ENCODE measurements around the gene MAPKAP1.
A peak's percentile ranks its signal among the peaks of the same experiment; 100 is the strongest.

Gene MAPKAP1

GRCh38 chr9:125426926-125427325 lies 280.1 kb downstream of the MAPKAP1 start:
- DNase-seq, result no peak

DNA sequence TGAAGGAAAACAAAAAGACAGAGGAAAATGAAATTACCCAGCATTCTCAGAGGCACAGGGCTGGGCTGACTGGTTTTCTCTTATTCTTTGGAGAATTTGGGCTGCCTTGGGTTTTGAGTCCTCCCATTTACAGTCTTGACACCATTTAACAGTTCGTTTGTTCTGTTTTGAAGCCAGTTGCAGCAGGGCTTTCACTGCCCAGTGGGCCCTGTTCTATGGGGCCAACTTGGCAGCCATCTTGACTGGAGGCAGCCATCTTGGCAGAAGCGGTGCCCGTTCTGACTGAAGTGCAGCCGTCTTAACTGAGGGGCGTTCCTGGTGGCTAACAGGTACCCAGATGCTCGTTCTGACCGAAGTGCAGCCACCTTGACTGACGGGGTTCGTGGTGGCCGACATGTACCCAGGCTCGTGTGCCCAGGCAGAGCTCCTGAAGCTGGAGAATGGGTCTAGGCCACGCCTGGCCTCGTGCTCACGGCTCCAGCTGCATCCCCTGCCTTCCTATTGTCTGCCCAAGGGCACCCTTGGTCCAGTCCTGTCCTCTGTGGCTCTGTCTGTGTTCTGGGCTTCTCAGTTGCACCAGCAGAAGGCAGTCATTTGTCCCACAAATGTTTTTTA lies 281.0 kb downstream of the MAPKAP1 start:
- no peak for DNase-seq

GRCh38 chr9:125425170-125425897 lies 281.7 kb downstream of the MAPKAP1 start:
- no peak for DNase-seq

- no peak for DNase-seq
Observed at GRCh38 chr9:125423964-125424363, 283.0 kb downstream of the MAPKAP1 start.

DNA sequence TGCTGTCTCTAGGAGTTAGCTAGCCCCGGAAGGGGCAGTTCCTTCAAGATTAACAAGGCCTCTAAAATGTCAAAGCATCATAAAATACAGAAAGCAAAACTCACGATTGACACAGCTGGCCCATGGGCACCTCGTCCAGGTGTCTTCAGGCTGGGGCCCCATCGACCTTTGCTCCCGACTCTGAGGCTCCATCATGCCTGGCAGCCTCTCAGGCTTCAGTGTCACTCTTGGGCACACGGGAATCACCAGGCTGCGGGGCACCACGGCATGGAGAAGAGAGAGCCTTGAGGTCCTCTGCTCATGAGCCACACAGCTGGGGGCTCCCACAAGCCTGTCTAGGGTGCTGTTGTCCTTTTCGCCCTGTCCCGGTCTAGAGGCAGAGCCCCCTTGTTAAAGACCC lies 284.2 kb downstream of the MAPKAP1 start:
- DNase-seq, result no peak

DNA sequence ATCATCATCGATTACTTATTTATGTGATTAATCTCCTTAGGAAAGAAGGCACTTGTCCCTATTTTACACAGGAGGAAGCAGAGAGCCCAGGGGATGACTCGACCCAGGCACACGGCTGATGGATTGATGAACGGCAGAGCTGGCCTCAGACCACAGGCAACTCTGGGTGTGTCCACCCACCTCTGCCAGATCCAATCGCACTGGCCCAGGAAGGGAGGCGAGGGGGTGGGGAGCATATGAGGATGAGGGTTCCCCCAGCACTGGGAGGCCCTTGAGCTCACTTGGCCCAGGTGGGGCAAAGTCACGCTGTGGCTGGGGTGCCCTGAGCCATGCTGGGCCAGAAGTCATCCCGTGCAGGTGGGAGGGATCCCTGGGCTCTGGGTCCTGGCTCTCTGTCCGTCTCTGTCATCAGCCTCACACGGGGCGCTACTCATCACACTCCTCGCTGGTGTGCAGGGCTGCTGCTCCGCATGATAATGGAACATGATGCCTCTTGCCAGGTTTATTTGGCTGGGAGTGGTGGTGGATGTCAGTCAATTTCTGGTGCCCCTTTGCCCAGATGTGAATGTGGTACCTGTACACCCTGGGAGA lies 285.3 kb downstream of the MAPKAP1 start:
- DNase-seq, result no peak

GRCh38 chr9:125421166-125421565 lies 285.8 kb downstream of the MAPKAP1 start:
- no peak for DNase-seq

- DNase-seq, result peak; percentile 14
Observed at GRCh38 chr9:125418404-125418803, 288.6 kb downstream of the MAPKAP1 start.

DNA sequence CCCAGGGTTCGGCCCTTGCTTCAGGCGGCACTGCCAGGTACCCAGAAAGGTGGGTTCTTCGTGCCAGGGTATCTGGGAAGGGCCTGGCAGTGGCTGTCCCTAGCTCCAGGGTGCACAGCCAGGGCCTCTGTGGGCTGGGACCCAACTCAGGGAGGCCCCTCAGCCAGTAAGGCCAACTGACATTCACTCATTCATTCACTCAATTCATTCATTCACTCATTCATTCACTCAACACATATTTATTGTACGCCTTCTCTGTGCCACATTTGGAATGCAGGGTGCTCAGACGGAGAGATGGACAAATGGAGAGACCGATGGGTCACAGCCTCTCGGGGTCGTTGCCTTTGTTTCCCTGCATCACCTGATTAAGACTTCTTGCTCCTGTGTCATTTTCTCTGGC lies 290.5 kb downstream of the MAPKAP1 start:
- no peak for DNase-seq

DNA sequence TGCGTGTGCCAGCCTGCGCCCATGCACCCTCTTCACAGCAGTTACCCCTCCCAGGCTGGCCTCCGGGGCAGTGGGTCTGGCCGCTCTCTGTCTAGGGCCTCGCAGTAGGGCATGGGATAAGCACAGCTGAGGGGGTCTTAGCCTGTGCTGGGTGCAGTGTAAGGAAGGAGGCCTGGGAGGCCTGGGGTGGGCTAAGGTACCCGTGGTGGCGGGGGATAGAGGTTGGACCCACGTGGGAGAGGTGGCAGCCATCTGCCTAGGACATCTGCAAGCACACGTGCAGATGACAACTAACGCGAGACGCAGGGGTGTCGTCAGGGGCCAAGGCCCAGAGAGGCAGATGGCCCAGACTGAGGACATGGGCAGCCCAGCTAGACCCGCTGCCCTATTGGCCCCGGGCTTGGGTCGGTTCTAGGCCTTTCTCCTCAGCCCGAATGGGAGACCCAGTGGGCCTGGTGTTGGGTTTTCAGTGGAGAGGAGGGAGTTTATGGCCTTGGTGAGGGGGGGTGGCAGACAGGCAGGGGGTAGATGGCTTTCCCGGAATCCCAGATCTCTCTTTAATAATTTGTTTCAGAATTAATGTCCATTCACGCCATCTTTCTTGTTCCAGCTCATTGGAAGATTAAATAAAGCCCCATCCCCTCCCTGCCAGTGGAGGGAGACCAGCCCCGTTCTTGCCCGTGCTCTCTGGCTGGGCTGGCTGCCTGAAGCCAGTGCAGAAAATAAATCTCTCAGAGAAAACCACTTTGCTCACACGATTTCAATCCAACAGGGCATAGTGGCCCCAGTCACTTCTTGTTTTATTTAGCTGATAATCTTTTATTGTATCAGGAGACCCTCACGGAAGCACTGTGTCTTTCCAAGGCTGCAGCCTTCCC lies 291.2 kb downstream of the MAPKAP1 start:
- no peak for DNase-seq

DNA sequence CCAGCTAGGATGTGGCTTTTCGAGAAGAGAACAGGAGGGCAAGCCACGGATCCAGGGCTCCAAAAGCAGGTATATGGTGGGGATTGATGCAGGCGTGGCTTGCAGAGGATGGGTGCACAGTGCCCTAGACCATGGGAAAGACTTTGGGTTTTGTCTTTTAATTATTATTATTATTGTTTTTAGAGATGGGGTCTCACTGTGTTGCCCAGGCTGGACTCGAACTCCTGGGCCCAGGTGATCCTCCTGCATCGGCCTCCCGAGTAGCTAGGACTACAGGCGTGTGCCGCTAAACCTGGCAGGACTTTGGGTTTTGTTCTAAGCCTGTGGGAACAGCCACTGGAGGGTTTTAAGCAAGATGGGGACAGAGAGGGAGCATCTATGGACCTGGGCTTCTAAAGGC lies 293.4 kb downstream of the MAPKAP1 start:
- DNase-seq, result no peak

DNA sequence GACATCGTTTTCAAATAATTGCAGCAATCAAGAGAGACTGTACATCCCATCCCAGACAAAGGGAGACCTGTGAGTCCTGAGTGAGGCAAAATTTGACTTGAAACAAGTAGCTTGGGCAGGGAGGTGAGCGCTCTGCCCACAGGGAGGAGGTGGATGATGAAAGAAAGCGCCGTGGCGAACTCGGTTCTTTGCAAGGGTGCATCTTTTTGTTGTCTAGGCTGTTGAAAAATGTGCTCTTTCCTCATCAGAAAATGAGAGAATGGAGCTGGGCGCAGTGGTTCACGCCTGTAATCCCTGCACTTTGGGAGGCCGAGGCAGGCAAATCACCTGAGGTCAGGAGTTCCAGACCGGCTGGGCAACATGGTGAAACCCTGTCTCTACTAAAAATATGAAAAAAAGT lies 294.8 kb downstream of the MAPKAP1 start:
- DNase-seq, result no peak

DNA sequence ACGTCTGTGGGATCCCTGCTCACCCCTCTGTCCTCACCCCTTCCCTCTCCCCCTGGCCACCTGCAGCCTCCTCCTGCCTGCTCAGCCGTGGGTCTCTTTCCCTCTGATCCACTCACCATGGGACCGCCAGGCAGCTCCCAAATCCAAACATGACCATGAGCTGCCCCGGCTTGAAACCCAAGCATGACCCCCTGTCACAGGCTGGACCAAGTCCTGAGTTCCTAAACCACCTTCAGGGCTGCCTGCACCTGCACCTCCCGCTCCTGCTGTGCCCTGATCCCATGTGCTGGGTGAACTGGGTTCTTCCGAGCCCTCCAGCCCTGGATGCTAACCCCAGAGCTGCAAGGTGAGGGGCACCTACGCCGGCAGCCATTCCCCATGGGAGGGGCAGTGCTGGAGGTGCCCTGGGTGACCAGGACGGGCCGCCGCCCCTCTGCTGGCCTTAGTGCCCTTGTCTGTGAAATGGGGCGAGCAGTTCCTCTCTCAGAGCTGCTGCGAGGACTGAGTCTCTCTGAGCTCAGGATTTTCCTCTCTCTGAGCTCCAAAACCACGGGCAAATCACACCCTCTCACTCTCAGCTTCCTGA lies 295.7 kb downstream of the MAPKAP1 start:
- DNase-seq, result no peak

- DNase-seq, result no peak
Observed at GRCh38 chr9:125410522-125410894, 296.5 kb downstream of the MAPKAP1 start.

- peak; percentile 70 for DNase-seq
Observed at GRCh38 chr9:125409637-125410521, 297.1 kb downstream of the MAPKAP1 start.

- no peak for DNase-seq
Observed at GRCh38 chr9:125409217-125409636, 297.8 kb downstream of the MAPKAP1 start.

DNA sequence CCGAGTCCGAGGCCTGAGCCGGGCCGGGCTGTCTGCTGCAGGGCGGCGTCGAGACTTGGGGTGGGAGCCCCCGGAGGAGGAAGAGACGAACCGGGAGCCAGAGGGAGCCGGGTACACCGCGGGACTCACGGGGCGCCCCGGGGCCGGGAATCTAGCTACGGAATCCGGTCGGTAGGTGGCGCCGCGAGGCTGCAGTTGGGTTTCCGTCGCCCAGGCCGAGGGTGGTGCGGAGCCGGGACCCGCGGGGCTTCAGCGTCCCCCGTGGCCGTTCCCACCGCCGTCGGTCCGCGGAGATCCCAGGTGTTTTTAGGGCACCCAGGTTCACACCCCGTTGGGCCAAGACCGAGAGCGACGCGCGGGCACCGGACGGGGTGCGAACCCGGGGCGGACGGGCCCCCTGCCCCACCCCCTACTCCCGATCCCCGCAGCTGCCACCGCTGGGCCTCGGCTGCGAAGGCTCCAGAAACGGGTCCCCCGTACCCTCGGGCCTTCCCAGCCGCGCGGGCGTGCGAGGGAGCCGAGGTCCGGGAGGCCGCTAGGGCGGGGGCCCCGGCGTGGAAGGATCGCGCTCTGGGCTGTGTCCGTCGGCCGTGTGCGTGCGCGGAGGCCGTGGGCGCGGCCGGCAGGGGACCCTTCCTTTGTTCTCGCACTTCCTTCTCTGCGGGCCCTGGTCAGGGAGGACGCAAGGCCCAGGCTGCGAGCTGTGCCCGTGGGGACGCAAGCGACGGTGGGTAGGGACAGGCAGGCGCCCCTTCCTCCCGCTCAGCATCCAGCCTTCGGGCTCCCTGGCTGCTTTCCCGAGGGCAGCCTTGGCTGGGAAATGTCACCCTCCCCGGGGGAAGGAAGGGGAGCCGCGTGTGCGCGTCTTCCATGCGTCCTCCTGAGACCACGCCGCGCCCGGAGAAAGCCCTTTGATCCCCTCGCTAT lies 298.8 kb downstream of the MAPKAP1 start:
- peak; percentile 70 for DNase-seq

DNA sequence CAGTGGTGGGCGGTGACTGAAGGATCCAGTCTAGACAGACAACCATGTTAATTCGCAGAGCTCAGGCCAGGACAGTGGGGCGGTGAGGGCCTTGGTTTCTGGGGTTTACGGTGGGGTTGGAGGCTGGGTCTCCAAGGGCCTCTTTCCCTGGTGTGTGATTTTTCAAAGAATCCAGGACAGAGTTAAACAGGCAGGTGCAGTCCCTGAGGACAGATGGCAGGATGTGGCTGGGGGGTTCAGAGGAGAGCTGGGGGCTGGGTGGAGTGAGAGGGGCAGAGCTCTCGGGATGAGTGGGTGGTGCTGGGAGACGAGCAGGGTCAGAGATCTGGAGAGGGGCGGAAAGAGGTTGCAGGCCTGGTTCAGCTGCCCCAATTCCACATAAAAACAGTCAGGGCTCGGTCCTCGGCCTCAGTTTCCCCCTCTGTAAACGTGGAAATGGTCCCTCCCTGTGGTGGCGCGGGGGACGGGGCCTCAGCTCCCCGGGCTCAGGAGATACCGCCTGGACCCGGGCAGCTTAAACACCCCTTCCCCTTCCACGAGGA lies 299.5 kb downstream of the MAPKAP1 start:
- no peak for DNase-seq

DNA sequence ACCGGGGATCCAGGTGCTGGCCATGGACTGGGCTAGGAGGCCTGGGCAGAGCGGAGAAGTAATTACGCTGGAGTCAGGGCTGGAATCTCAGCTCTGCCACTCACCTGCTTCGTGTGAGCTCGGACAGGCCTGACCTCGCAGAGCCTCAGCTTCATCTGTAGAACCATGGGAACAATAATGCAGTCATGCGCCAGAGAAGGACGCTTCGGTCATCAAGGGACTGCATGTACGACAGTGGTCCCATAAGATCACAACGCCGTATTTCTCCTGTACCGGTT lies 300.3 kb downstream of the MAPKAP1 start:
- DNase-seq, result no peak

DNA sequence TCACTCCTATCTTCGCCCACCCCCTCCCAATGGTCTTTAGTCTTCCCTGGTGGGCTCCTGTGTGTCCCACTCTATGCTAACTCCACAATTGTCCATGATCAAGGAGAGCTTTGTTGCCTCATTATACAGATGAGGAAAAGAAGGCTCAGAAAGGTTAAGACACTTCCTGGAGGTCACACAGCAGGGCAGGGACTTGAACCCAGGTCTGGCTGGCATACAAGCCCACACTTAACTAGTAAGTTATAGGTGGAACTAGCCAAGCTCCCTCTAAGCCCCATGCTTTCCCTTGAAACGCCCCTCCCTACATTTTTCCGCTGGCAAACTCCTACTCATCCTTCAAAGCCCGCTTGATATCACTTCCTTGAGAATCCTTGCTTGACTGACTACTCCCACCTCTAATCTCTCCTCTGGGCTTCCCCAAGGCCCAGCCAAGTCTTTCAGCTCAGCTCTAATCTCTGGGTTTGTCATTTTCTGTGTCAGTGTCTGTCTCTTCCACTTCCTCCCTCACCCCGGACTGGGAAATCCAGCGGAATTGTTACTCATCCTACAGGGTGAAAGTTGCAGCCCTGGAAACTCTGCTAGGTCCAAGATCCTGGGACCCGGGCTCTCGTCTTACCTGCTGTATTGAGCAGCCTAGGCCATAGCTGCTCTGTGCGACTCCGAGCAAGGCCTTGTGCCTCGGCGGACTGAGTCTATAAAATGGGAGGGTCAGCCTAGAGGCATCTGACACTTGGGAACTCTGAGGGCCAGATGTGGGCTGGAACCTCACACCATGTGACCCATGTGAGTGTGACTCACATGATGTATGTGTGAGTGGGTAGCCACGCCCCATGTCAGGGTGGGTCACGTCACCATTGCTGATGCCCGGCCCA lies 300.8 kb downstream of the MAPKAP1 start:
- DNase-seq, result peak; percentile 77
